Thyroid gland (tissue), 4 donors: ENCODE data around the gene APBB1IP. TPM values are rescaled to one million over a fixed set of nuclear protein-coding genes. Genes with fewer than 3 reads are reported as not detected.
A peak's percentile ranks its signal among the peaks of the same experiment; 100 is the strongest.

Experiments
- DNase-seq, 2 donors: peaks; one replicate each; pipeline ENCODE4 v3.0.0-alpha.2; 2019
- H3K27ac ChIP-seq, 3 donors: fragments of 200-600 bp; sonication (generic); 1 replicate in 2 of 3; 2 replicates in 1 of 3; pipeline ENCODE4 v1.5.1; 2016 to 2019; ENCODE audit warnings: mild to moderate bottlenecking in 1 of 3, moderate library complexity in 1 of 3
- H3K27me3 ChIP-seq: fragments of 200-600 bp; sonication (generic); one replicate; pipeline ENCODE4 v1.5.1; 2019
- H3K36me3 ChIP-seq, 2 donors: fragments of 200-600 bp; sonication (generic); one replicate each; pipeline ENCODE4 v1.5.1; 2016 to 2019
- H3K4me1 ChIP-seq, 2 donors: fragments of 200-600 bp; sonication (generic); one replicate each; pipeline ENCODE4 v1.5.1; 2017 to 2019
- H3K4me3 ChIP-seq, 3 donors: fragments of 200-600 bp; sonication (generic); replicated peaks in 1 of 3; 1 replicate in 2 of 3; 2 replicates in 1 of 3; pipeline ENCODE4 v1.5.1; 2016; ENCODE audit warnings: mild to moderate bottlenecking in 1 of 3
- H3K9me3 ChIP-seq: fragments of 200-600 bp; sonication (generic); one replicate; pipeline ENCODE4 v1.5.1; 2017
- CTCF ChIP-seq, 6 experiments: fragments of 200-600 bp in 3 of 6; fragments of 450-650 bp in 3 of 6; sonication (generic) in 3 of 6; IDR thresholded peaks; one replicate each; pipeline ENCODE4 v1.5.1; 2016 to 2019; ENCODE audit warnings: antibody characterized with exemption in 6 of 6, mild to moderate bottlenecking in 2 of 6, inconsistent platforms in 1 of 6, moderate library complexity in 1 of 6
- POLR2A ChIP-seq, 2 donors: fragments of 450-650 bp; IDR thresholded peaks; one replicate each; pipeline ENCODE4 v1.6.1; 2017; ENCODE audit warnings: antibody characterized with exemption in 2 of 2, mild to moderate bottlenecking in 2 of 2, moderate library complexity in 1 of 2
- WGBS, 2 donors: methylation state at CpG; one replicate each; pipeline ENCODE4 v1.1.5; 2017; 5-methylcytosine and 5-hydroxymethylcytosine counted together
- intact Hi-C: fragments of 100-400 bp; cut with DNase I; formaldehyde crosslinking; loops from one replicate; pipeline ENCODE4 v1.15.1; 2023
- total RNA-seq, 4 donors: library from RNA; depleted of rRNA; stranded (reverse); fragments of >200 nt; gene quantifications; one replicate each; pipeline ENCODE4 v1.2.3, GENCODE V29; 2016

The APBB1IP gene
- total RNA-seq, 4 donors from 2014 or later, result 1.5 to 4.3 (median 2.2) TPM

- no peak overlapping the region for H3K27ac ChIP-seq
- 81 to 83% methylated on average over 8 of the region's 8 CpGs for WGBS, 2 donors
- H3K36me3 ChIP-seq, result no peaks in the 10 kb centered on the region
- DNase-seq, result no peak
- no peaks in the 10 kb centered on the region for H3K27me3 ChIP-seq
- peaks cover 5 to 32% of the 10 kb centered on the region in 2 donors for H3K4me1 ChIP-seq
- H3K9me3 ChIP-seq, result no peaks in the 10 kb centered on the region
- intact Hi-C loops, result no loop called here
- no peak overlapping the region for H3K4me3 ChIP-seq
- TF ChIP-seq CTCF (IDR thresholded peaks at IDR 0.05), result no peak
- no peak for TF ChIP-seq POLR2A (IDR thresholded peaks at IDR 0.05)
These were observed 43.9 kb downstream of the APBB1IP start for GRCh38 chr10:26481914-26482550.

- H3K27me3 ChIP-seq, result no peaks in the 10 kb centered on the region
- peaks cover 5 to 40% of the 10 kb centered on the region in 2 donors for H3K4me1 ChIP-seq
- no peak overlapping the region for H3K27ac ChIP-seq
- intact Hi-C loops, result no loop called here
- no peak overlapping the region for H3K4me3 ChIP-seq
- DNase-seq, result no peak
- H3K9me3 ChIP-seq, result no peaks in the 10 kb centered on the region
- TF ChIP-seq CTCF (IDR thresholded peaks at IDR 0.05), result no peak
- no peak for TF ChIP-seq POLR2A (IDR thresholded peaks at IDR 0.05)
- WGBS, 2 donors, result 95 to 97% methylated on average over 2 of the region's 2 CpGs
- no peaks in the 10 kb centered on the region for H3K36me3 ChIP-seq
These were observed 45.4 kb downstream of the APBB1IP start for GRCh38 chr10:26483554-26483953.

- H3K27me3 ChIP-seq, result no peaks in the 10 kb centered on the region
- DNase-seq, result peak; percentile 68 to 70
- H3K36me3 ChIP-seq, result no peaks in the 10 kb centered on the region
- H3K9me3 ChIP-seq, result no peaks in the 10 kb centered on the region
- TF ChIP-seq CTCF (IDR thresholded peaks at IDR 0.05) (no peak), POLR2A (IDR thresholded peaks at IDR 0.05) (no peak)
- peaks cover 5 to 40% of the 10 kb centered on the region in 2 donors for H3K4me1 ChIP-seq
- WGBS, 2 donors, result 16 to 29% methylated on average over 5 of the region's 5 CpGs
- H3K4me3 ChIP-seq, result no peak overlapping the region
- intact Hi-C loops, result no loop called here
- peak overlapping the region; percentile 58 to 82 (median 63) for H3K27ac ChIP-seq
These were observed 47.2 kb downstream of the APBB1IP start for GRCh38 chr10:26485150-26485941.

GRCh38 chr10:26486304-26486703, 48.2 kb downstream of the APBB1IP start:
- Histone ChIP-seq H3K27me3 (no peaks in the 10 kb centered on the region), H3K9me3 (no peaks in the 10 kb centered on the region), H3K4me1 (peaks cover 5 to 35% of the 10 kb centered on the region in 2 donors), H3K27ac (peak overlapping the region in 2 of 3 donors; percentile 58 to 82), H3K36me3 (no peaks in the 10 kb centered on the region), H3K4me3 (no peak overlapping the region)
- intact Hi-C loops, result no loop called here
- TF ChIP-seq POLR2A (IDR thresholded peaks at IDR 0.05) (no peak), CTCF (IDR thresholded peaks at IDR 0.05) (no peak)
- DNase-seq, result no peak
- WGBS, 2 donors, result 70 to 84% methylated on average over 7 of the region's 7 CpGs
